IMR-90 (cell line): Measurements from ENCODE around the gene S100A1. TPM values are rescaled to one million over a fixed set of nuclear protein-coding genes. Genes with fewer than 3 reads are reported as not detected.

ENCODE experiments used
- ATAC-seq: fragments of 200-7000 bp; cut with Tn5 transposase; 2 replicates; pipeline ENCODE4 v1.9.1; 2020; ENCODE audit warnings: low read depth, mild to moderate bottlenecking, moderate library complexity
- BruUV-seq: library from RNA; stranded (reverse); fragments of 400-500 nt; replicated peaks from 2 replicates; lab custom pipeline; 2021; lab: Mats Ljungman, UMichigan
- CTCF ChIA-PET: fragments of 300-600 bp; formaldehyde crosslinking; extraction: SDS; loops from one replicate; lab custom pipeline; 2021; ENCODE audit warnings: antibody characterized with exemption; lab: Yijun Ruan, JAX
- POLR2A ChIA-PET: fragments of 300-600 bp; sonication (Branson Sonifier 250); formaldehyde crosslinking; loops from one replicate; lab custom pipeline; 2022; ENCODE audit warnings: antibody characterized with exemption; ENCODE audit not compliant: unreplicated experiment; lab: Charles Lee
- DNase-seq: peaks from one replicate; pipeline ENCODE4 v3.0.0; 2013
- H2AFZ ChIP-seq: replicated peaks from 2 replicates; pipeline ENCODE3; 2013; ENCODE audit warnings: low read length, mild to moderate bottlenecking; ENCODE audit not compliant: poor library complexity
- H2AK5ac ChIP-seq: 2 replicates; pipeline ENCODE4 v1.6.1; 2013; ENCODE audit warnings: low read depth, low read length, inconsistent platforms
- H2AK9ac ChIP-seq: replicated peaks from 2 replicates; pipeline ENCODE3; 2013; ENCODE audit warnings: mild to moderate bottlenecking, low read depth, low read length, moderate library complexity; ENCODE audit not compliant: poor library complexity
- H2BK120ac ChIP-seq: 2 replicates; pipeline ENCODE4 v1.6.1; 2013; ENCODE audit warnings: low read depth, low read length, inconsistent platforms
- H2BK15ac ChIP-seq: 3 replicates; pipeline ENCODE4 v1.6.1; 2013; ENCODE audit warnings: low read depth, low read length, inconsistent platforms
- H2BK20ac ChIP-seq: 2 replicates; pipeline ENCODE4 v1.6.1; 2013; ENCODE audit warnings: low read depth, mild to moderate bottlenecking, inconsistent platforms, low read length, moderate library complexity
- H2BK5ac ChIP-seq: 2 replicates; pipeline ENCODE4 v1.6.1; 2013; ENCODE audit warnings: mild to moderate bottlenecking, low read depth, low read length, inconsistent platforms; ENCODE audit not compliant: poor library complexity, severe bottlenecking
- H3K14ac ChIP-seq: replicated peaks from 2 replicates; pipeline ENCODE4 v1.6.1; 2013; ENCODE audit warnings: low read depth, low read length, inconsistent platforms
- H3K18ac ChIP-seq: 2 replicates; pipeline ENCODE4 v1.6.1; 2013; ENCODE audit warnings: low read depth, low read length, control low read depth
- H3K23ac ChIP-seq: 2 replicates; pipeline ENCODE4 v1.6.1; 2013; ENCODE audit warnings: low read depth, low read length, inconsistent platforms
- H3K27ac ChIP-seq: 2 replicates; pipeline ENCODE4 v1.5.1; 2013; ENCODE audit warnings: mild to moderate bottlenecking, control low read depth, low read length; ENCODE audit not compliant: insufficient read depth
- H3K27me3 ChIP-seq: 2 replicates; pipeline ENCODE4 v1.6.1; 2013; ENCODE audit warnings: low read length; ENCODE audit not compliant: control insufficient read depth, insufficient read depth
- H3K36me3 ChIP-seq: 2 replicates; pipeline ENCODE4 v1.6.1; 2013; ENCODE audit warnings: low read length, mixed read lengths; ENCODE audit not compliant: control insufficient read depth, insufficient read depth
- H3K4ac ChIP-seq: 2 replicates; pipeline ENCODE4 v1.6.1; 2013; ENCODE audit warnings: low read depth, low read length, inconsistent platforms
- H3K4me1 ChIP-seq: 2 replicates; pipeline ENCODE4 v1.6.1; 2013; ENCODE audit warnings: low read length, mixed read lengths; ENCODE audit not compliant: control insufficient read depth, insufficient read depth
- H3K4me2 ChIP-seq: 2 replicates; pipeline ENCODE4 v1.6.1; 2013; ENCODE audit warnings: low read depth, mild to moderate bottlenecking, control low read depth, low read length, moderate library complexity
- H3K4me3 ChIP-seq: 2 replicates; pipeline ENCODE4 v1.5.1; 2013; ENCODE audit warnings: low read depth, mild to moderate bottlenecking, control low read depth, low read length, moderate library complexity; ENCODE audit not compliant: insufficient read depth
- H3K56ac ChIP-seq: 2 replicates; pipeline ENCODE4 v1.6.1; 2013; ENCODE audit warnings: low read length, inconsistent platforms; ENCODE audit not compliant: insufficient read depth; ENCODE audit errors: extremely low read depth
- H3K79me1 ChIP-seq, 2 experiments: 2 replicates each; pipeline ENCODE4 v1.6.1; 2013; ENCODE audit warnings: low read length in 2 of 2, inconsistent platforms in 1 of 2, low read depth in 1 of 2
- H3K9ac ChIP-seq: 2 replicates; pipeline ENCODE4 v1.6.1; 2013; ENCODE audit warnings: low read depth, low read length, control low read depth
- H3K9me1 ChIP-seq: 2 replicates; pipeline ENCODE4 v1.6.1; 2013; ENCODE audit warnings: low read length, inconsistent platforms; ENCODE audit not compliant: insufficient read depth
- H3K9me3 ChIP-seq: 2 replicates; pipeline ENCODE4 v1.6.1; 2013; ENCODE audit warnings: low read length; ENCODE audit not compliant: control insufficient read depth, insufficient read depth
- H4K20me1 ChIP-seq: 2 replicates; pipeline ENCODE4 v1.6.1; 2013; ENCODE audit warnings: low read length, inconsistent platforms; ENCODE audit not compliant: insufficient read depth
- H4K5ac ChIP-seq: 2 replicates; pipeline ENCODE4 v1.6.1; 2013; ENCODE audit warnings: mild to moderate bottlenecking, low read depth, low read length, control low read depth
- H4K8ac ChIP-seq, 2 experiments: 2 replicates each; pipeline ENCODE4 v1.6.1; 2013; ENCODE audit warnings: low read depth in 2 of 2, low read length in 2 of 2, control low read depth in 1 of 2, inconsistent platforms in 1 of 2
- H4K91ac ChIP-seq: 2 replicates; pipeline ENCODE4 v1.6.1; 2013; ENCODE audit warnings: low read depth, low read length, inconsistent platforms; ENCODE audit not compliant: insufficient read depth
- BHLHE40 ChIP-seq: fragments of 150-350 bp; IDR thresholded peaks from 2 replicates; pipeline ENCODE4 v1.6.1; 2016; ENCODE audit warnings: mild to moderate bottlenecking, low read depth, low read length
- CHD1 ChIP-seq: IDR thresholded peaks from 2 replicates; pipeline ENCODE4 v1.6.1; 2012; ENCODE audit warnings: low read depth, low read length, improper control_type of control experiment
- ELK1 ChIP-seq: fragments of 150-350 bp; IDR thresholded peaks from 2 replicates; pipeline ENCODE4 v1.6.1; 2016; ENCODE audit warnings: low read depth, mild to moderate bottlenecking, low read length, moderate library complexity, borderline replicate concordance
- FOS ChIP-seq: fragments of 150-350 bp; IDR thresholded peaks from 2 replicates; pipeline ENCODE4 v1.6.1; 2016; ENCODE audit warnings: low read depth, low read length
- MAFK ChIP-seq: IDR thresholded peaks from 2 replicates; pipeline ENCODE4 v1.6.1; 2012; ENCODE audit warnings: low read depth, low read length, improper control_type of control experiment
- MAZ ChIP-seq: IDR thresholded peaks from 2 replicates; pipeline ENCODE4 v1.6.1; 2012; ENCODE audit warnings: low read depth, mild to moderate bottlenecking, low read length, improper control_type of control experiment, moderate library complexity, borderline replicate concordance
- NFE2L2 ChIP-seq: fragments of 150-350 bp; IDR thresholded peaks from 2 replicates; pipeline ENCODE4 v1.6.1; 2016; ENCODE audit warnings: low read depth, mild to moderate bottlenecking, low read length
- POLR2A ChIP-seq: IDR thresholded peaks from 2 replicates; pipeline ENCODE4 v1.6.1; 2012; ENCODE audit warnings: mild to moderate bottlenecking, low read depth, low read length
- RFX5 ChIP-seq: IDR thresholded peaks from 2 replicates; pipeline ENCODE4 v1.8.0; 2012; ENCODE audit warnings: low read depth, mild to moderate bottlenecking, low read length, moderate library complexity
- SMC3 ChIP-seq: fragments of 150-350 bp; IDR thresholded peaks from 2 replicates; pipeline ENCODE4 v1.6.1; 2016; ENCODE audit warnings: low read depth, mild to moderate bottlenecking, antibody characterized with exemption, low read length, moderate library complexity
- USF2 ChIP-seq: fragments of 150-350 bp; IDR thresholded peaks from 2 replicates; pipeline ENCODE4 v1.6.1; 2017; ENCODE audit warnings: mild to moderate bottlenecking, antibody characterized with exemption, low read length, low read depth
- WGBS, 2 experiments: methylation state at CpG; one replicate each; pipeline versions ENCODE4 v1.1.5 to v1.1.7; 2013; ENCODE audit warnings: missing lambda C conversion rate in 2 of 2; ENCODE audit not compliant: insufficient read length in 1 of 2; ENCODE audit errors: extremely low coverage in 2 of 2; 5-methylcytosine and 5-hydroxymethylcytosine counted together
- dilution Hi-C: fragments of 300-500 bp; cut with HindIII; formaldehyde crosslinking; loops from one replicate; pipeline ENCODE4 v1.14.3; 2018; ENCODE audit warnings: low sequenced_read_pairs; ENCODE audit not compliant: unreplicated experiment
- in situ Hi-C: fragments of 300-500 bp; cut with MboI; formaldehyde crosslinking; loops from 3 replicates; pipeline ENCODE4 v1.14.3; 2019; ENCODE audit warnings: low sequenced_read_pairs, inconsistent platforms, mixed read lengths
- intact Hi-C: fragments of 100-400 bp; cut with micrococcal nuclease; formaldehyde crosslinking; loops from 2 replicates; pipeline ENCODE4 v1.10.0; 2022
- polyA plus RNA-seq, 3 experiments: library from polyadenylated mRNA; depleted of rRNA; stranded (reverse); fragments of >200 nt; gene quantifications; 2 replicates each; pipeline ENCODE4 v1.2.3, GENCODE V29; 2012; ENCODE audit warnings: low replicate concordance in 1 of 3
- total RNA-seq: library from RNA; depleted of rRNA; stranded (reverse); fragments of >200 nt; gene quantifications from 2 replicates; pipeline ENCODE4 v1.2.3, GENCODE V29; 2012
- TF ChIP-seq, protein P1 (sequence below): conservative IDR thresholded peaks from 2 replicates; pipeline ENCODE4 v1.5.1; 2012; ENCODE audit warnings: mild to moderate bottlenecking, low read depth, low read length, improper control_type of control experiment

Gene S100A1
- total and polyA plus RNA-seq, 2 of the 4 experiments (the other 2 are of a cell fraction) = 0.18 to 0.29 TPM

GRCh38 chr1:153609585-153609907 is 18.7 kb upstream of the S100A1 start:
- Histone ChIP-seq H3K36me3 (peaks cover 22% of the 10 kb centered on the region), H4K91ac (peak overlapping the region; percentile 72), H3K18ac (no peak overlapping the region; the same call in 1 of the 2 replicates), H2BK5ac (peak overlapping the region; percentile 91), H2BK15ac (peak overlapping the region; percentile 19; the same call in 1 of the 3 replicates), H3K9me3 (no peaks in the 10 kb centered on the region), H3K9me1 (peaks cover 17% of the 10 kb centered on the region), H2AK5ac (peak overlapping the region; percentile 85; the same call in 1 of the 2 replicates), H3K56ac (peak overlapping the region; percentile 74; the same call in 1 of the 2 replicates), H2AFZ (peak overlapping the region; percentile 78), H4K8ac (peak overlapping the region; percentile 26 to 83), H4K5ac (no peak overlapping the region; the same call in none of the 2 replicates), H3K14ac (0 out of 2 replicates have a peak overlapping the region, but pooled peaks have one; percentile 20), H2BK20ac (peak overlapping the region; percentile 13; the same call in 1 of the 2 replicates), H3K23ac (peak overlapping the region; percentile 54; the same call in 1 of the 2 replicates), H3K4me1 (peaks cover 42% of the 10 kb centered on the region), H3K27me3 (no peaks in the 10 kb centered on the region), H3K9ac (no peak overlapping the region), H3K79me1 (peaks cover 15 to 66% of the 10 kb centered on the region in 2 experiments), H3K27ac (peak overlapping the region; percentile 85), H3K4ac (peak overlapping the region; percentile 92), H3K4me3 (no peak overlapping the region), H4K20me1 (peaks cover 11% of the 10 kb centered on the region; the same call in 1 of the 2 replicates), H3K4me2 (peak overlapping the region; percentile 92; the same call in 1 of the 2 replicates), H2BK120ac (peak overlapping the region; percentile 72), H2AK9ac (peak overlapping the region; percentile 34)
- POLR2A ChIA-PET = no interaction called here
- in situ Hi-C loops (no loop called here), dilution Hi-C loops (no loop called here), intact Hi-C loops (no loop called here)
- BruUV-seq = no TSS peak
- no peak for ATAC-seq
- DNase-seq = no peak
- CTCF ChIA-PET = interaction anchor here (1.2 kb wide), 1 partner anchor 98 kb away, joined by 3 read pairs; no protein-coding TSS in a partner anchor
- 85% methylated on average over 2 of the region's 6 CpGs; no CpG with 5 or more reads in 1 of the 2 experiments for WGBS, 2 experiments
- TF ChIP-seq RFX5 (no peak), SMC3 (no peak), BHLHE40 (no peak), ELK1 (no peak), FOS (no peak), MAZ (no peak), USF2 (no peak), POLR2A (no peak), MAFK (no peak), CHD1 (no peak), NFE2L2 (no peak)
- TF ChIP-seq, protein P1, sequence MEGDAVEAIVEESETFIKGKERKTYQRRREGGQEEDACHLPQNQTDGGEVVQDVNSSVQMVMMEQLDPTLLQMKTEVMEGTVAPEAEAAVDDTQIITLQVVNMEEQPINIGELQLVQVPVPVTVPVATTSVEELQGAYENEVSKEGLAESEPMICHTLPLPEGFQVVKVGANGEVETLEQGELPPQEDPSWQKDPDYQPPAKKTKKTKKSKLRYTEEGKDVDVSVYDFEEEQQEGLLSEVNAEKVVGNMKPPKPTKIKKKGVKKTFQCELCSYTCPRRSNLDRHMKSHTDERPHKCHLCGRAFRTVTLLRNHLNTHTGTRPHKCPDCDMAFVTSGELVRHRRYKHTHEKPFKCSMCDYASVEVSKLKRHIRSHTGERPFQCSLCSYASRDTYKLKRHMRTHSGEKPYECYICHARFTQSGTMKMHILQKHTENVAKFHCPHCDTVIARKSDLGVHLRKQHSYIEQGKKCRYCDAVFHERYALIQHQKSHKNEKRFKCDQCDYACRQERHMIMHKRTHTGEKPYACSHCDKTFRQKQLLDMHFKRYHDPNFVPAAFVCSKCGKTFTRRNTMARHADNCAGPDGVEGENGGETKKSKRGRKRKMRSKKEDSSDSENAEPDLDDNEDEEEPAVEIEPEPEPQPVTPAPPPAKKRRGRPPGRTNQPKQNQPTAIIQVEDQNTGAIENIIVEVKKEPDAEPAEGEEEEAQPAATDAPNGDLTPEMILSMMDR = no peak
